DOHH2 (cell line): Measurements from ENCODE around the gene FCGR2B.
"Not testable (repeated sequence)": the region's sequence is repeated elsewhere in the genome, so short reads cannot be mapped to it uniquely, and the experiment has no call there.

Experiments
- EZH2phosphoT487 ChIP-seq: fragments of 200-600 bp; sonication (generic); IDR thresholded peaks from 2 replicates; pipeline ENCODE4 v1.6.1; 2017; ENCODE audit warnings: borderline replicate concordance, mild to moderate bottlenecking, antibody characterized with exemption, low read length, moderate library complexity, mixed read lengths
- TF ChIP-seq, protein P1 (sequence below): fragments of 200-600 bp; sonication (generic); IDR thresholded peaks from one replicate; pipeline ENCODE4 v1.5.1; 2014; ENCODE audit warnings: antibody characterized with exemption, mild to moderate bottlenecking, low read depth, low read length; ENCODE audit not compliant: poor library complexity, severe bottlenecking

DNA sequence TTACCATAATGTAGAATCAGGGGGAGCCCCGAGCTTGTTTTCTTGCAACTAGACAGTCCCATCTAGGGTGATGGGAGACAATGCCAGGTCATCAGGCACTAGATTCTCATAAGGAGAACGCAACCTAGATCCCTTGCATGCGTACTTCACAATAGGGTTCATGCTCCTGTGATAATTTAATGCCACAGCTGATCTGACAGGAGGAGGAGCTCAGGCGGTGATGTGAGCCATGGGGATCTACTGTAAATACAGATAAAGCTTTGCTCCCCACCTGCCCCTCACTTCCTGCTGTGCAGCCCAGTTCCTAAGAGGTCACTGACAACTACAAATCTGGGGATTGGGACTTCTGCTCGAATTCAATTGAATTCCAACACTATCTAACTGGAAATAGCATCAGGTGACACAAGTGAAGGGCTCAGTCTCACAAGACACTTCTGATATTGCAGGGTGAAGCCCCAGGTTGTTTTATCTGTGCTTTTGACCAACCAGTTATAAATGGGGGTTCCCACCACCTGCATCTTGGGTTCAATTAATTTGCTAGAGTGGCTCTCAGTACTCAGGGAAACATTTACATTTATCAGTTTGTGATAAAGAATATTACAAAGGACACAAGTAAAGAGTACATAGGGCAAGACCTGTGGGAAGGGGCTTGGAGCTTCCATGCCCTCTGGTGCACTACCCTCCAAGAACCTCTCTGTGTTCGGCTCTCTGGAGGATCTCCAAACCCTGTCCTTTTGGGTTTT, 24.5 kb upstream of the FCGR2B start:
- TF ChIP-seq, protein P1, sequence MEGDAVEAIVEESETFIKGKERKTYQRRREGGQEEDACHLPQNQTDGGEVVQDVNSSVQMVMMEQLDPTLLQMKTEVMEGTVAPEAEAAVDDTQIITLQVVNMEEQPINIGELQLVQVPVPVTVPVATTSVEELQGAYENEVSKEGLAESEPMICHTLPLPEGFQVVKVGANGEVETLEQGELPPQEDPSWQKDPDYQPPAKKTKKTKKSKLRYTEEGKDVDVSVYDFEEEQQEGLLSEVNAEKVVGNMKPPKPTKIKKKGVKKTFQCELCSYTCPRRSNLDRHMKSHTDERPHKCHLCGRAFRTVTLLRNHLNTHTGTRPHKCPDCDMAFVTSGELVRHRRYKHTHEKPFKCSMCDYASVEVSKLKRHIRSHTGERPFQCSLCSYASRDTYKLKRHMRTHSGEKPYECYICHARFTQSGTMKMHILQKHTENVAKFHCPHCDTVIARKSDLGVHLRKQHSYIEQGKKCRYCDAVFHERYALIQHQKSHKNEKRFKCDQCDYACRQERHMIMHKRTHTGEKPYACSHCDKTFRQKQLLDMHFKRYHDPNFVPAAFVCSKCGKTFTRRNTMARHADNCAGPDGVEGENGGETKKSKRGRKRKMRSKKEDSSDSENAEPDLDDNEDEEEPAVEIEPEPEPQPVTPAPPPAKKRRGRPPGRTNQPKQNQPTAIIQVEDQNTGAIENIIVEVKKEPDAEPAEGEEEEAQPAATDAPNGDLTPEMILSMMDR = not testable (repeated sequence)
- not testable (repeated sequence) for TF ChIP-seq EZH2phosphoT487
